Transverse colon (tissue), 4 donors: ENCODE measurements around the gene OTOGL. TPM values are rescaled to one million over a fixed set of nuclear protein-coding genes. Genes with fewer than 3 reads are reported as not detected.
A peak's percentile ranks its signal among the peaks of the same experiment; 100 is the strongest.

Source experiments
- DNase-seq: peaks from one replicate; pipeline ENCODE4 v3.0.0-alpha.2; 2019
- H3K27ac ChIP-seq, 4 donors: fragments of 200-600 bp; sonication (generic); 2 replicates each; pipeline ENCODE4 v1.5.1; 2016 to 2018; ENCODE audit warnings: inconsistent platforms in 4 of 4
- H3K27me3 ChIP-seq: fragments of 200-600 bp; sonication (generic); 2 replicates; pipeline ENCODE4 v1.5.1; 2017; ENCODE audit warnings: inconsistent platforms
- H3K36me3 ChIP-seq, 4 donors: fragments of 200-600 bp; sonication (generic); 2 replicates each; pipeline ENCODE4 v1.5.1; 2017 to 2019; ENCODE audit warnings: inconsistent platforms in 4 of 4
- H3K4me1 ChIP-seq, 4 donors: fragments of 200-600 bp; sonication (generic); 2 replicates each; pipeline ENCODE4 v1.5.1; 2017 to 2020; ENCODE audit warnings: inconsistent platforms in 4 of 4
- H3K4me3 ChIP-seq, 4 donors: fragments of 200-600 bp; sonication (generic); 1 replicate in 1 of 4; 2 replicates in 3 of 4; pipeline versions ENCODE4 v1.5.1 to v1.6.1; 2017 to 2019; ENCODE audit warnings: inconsistent platforms in 4 of 4
- H3K9me3 ChIP-seq, 2 donors: fragments of 200-600 bp; sonication (generic); 2 replicates each; pipeline ENCODE4 v1.5.1; 2017 to 2019; ENCODE audit warnings: inconsistent platforms in 2 of 2
- EP300 ChIP-seq: sonication (generic); formaldehyde crosslinking; IDR thresholded peaks from one replicate; pipeline ENCODE4 v1.6.1; 2017; ENCODE audit warnings: antibody characterized with exemption, low read depth
- POLR2A ChIP-seq: fragments of 450-650 bp; IDR thresholded peaks from one replicate; pipeline ENCODE4 v1.6.1; 2016; ENCODE audit warnings: antibody characterized with exemption, mild to moderate bottlenecking, moderate library complexity
- POLR2AphosphoS5 ChIP-seq, 3 donors: sonication (generic); formaldehyde crosslinking; IDR thresholded peaks; one replicate each; pipeline ENCODE4 v1.6.1; 2016; ENCODE audit warnings: antibody characterized with exemption in 3 of 3
- WGBS, 2 donors: methylation state at CpG; one replicate each; pipeline ENCODE4 v1.1.5; 2018; ENCODE audit warnings: low coverage in 1 of 2; 5-methylcytosine and 5-hydroxymethylcytosine counted together
- in situ Hi-C, 4 donors: fragments of 200-750 bp; cut with MboI; loops; one replicate each; pipeline versions ENCODE4 v1.15.0 to v1.15.1; 2017; ENCODE audit warnings: low sequenced_read_pairs in 3 of 4, low pct_ligation_motif_present in 1 of 4, low pct_unique_long_range_greater_than_20kb in 1 of 4
- intact Hi-C: fragments of 100-400 bp; cut with DNase I; formaldehyde crosslinking; loops from one replicate; pipeline ENCODE4 v1.15.1; 2023; ENCODE audit warnings: low total_unique reads
- total RNA-seq, 4 donors: library from RNA; depleted of rRNA; stranded (reverse); fragments of >200 nt; gene quantifications; one replicate each; pipeline ENCODE4 v1.1.0, GENCODE V29; 2016
- TF ChIP-seq, protein P1 (sequence below), 5 experiments: fragments of 200-600 bp in 3 of 5; fragments of 450-650 bp in 2 of 5; sonication (generic) in 3 of 5; IDR thresholded peaks; 1 replicate in 2 of 5; 2 replicates in 3 of 5; pipeline ENCODE4 v1.5.1; 2016 to 2017; ENCODE audit warnings: antibody characterized with exemption in 5 of 5, inconsistent platforms in 3 of 5, mild to moderate bottlenecking in 2 of 5, moderate library complexity in 1 of 5

OTOGL gene
- total RNA-seq, 4 donors from 2014 or later = 0.32 to 0.60 (median 0.41) TPM; not detected in 1

DNA sequence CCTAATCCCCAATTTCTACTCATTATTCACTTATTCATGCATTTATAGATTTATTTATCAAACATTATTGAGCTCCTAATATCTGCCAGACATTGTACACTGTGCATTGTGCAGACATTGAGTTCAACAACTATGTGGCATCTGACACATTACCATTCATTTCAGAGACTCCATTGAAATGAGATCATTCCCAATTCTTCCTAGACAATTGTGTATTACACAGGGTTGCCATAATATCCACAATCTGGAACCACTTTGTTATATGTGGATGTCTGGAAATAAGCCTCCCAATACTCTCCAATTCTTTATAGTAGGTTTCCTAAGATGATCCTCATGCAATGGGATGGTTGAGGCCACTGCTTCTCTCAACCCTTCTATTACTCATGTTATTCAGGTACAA is 165.0 kb downstream of the OTOGL start:
- in situ Hi-C loops (loop anchor here in 2 of 4 donors (25.0 kb wide), 1 partner anchor 852 kb away; no protein-coding TSS in a partner anchor), intact Hi-C loops (loop anchor here (10.0 kb wide), 1 partner anchor 60 kb away; no protein-coding TSS in a partner anchor)
- H3K4me3 ChIP-seq = no peak overlapping the region
- DNase-seq = no peak
- H3K27me3 ChIP-seq = no peaks in the 10 kb centered on the region
- H3K36me3 ChIP-seq = no peaks in the 10 kb centered on the region
- no peak for TF ChIP-seq EP300
- TF ChIP-seq, protein P1, sequence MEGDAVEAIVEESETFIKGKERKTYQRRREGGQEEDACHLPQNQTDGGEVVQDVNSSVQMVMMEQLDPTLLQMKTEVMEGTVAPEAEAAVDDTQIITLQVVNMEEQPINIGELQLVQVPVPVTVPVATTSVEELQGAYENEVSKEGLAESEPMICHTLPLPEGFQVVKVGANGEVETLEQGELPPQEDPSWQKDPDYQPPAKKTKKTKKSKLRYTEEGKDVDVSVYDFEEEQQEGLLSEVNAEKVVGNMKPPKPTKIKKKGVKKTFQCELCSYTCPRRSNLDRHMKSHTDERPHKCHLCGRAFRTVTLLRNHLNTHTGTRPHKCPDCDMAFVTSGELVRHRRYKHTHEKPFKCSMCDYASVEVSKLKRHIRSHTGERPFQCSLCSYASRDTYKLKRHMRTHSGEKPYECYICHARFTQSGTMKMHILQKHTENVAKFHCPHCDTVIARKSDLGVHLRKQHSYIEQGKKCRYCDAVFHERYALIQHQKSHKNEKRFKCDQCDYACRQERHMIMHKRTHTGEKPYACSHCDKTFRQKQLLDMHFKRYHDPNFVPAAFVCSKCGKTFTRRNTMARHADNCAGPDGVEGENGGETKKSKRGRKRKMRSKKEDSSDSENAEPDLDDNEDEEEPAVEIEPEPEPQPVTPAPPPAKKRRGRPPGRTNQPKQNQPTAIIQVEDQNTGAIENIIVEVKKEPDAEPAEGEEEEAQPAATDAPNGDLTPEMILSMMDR (IDR thresholded peaks at IDR 0.05) = no peak
- no peak for TF ChIP-seq POLR2A
- TF ChIP-seq POLR2AphosphoS5 (IDR thresholded peaks at IDR 0.05) = no peak
- H3K4me1 ChIP-seq = no peaks in the 10 kb centered on the region
- no peak overlapping the region for H3K27ac ChIP-seq
- H3K9me3 ChIP-seq = no peaks in the 10 kb centered on the region

DNA sequence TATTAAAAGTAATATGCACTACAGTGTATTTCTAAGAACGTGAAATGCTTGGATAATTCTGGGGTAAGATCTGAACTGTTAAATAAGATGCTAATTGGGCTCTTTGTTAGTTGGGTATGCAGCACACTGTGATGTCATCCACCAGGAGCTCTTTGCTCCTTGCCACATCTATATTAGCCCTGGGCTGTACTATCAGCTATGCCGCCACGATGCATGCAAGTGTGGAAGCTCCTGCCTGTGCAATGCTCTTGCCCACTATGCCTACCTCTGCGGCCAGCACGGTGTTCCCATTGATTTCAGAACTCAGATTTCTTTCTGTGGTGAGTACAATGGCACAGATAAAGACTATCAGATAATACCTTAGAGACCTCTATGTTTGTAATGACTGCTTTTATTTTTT is 165.6 kb downstream of the OTOGL start:
- Histone ChIP-seq H3K4me1 (no peaks in the 10 kb centered on the region), H3K9me3 (no peaks in the 10 kb centered on the region), H3K27ac (no peak overlapping the region), H3K4me3 (no peak overlapping the region), H3K36me3 (no peaks in the 10 kb centered on the region), H3K27me3 (no peaks in the 10 kb centered on the region)
- DNase-seq = no peak
- in situ Hi-C loops (loop anchor here in 2 of 4 donors (25.0 kb wide), 1 partner anchor 853 kb away; no protein-coding TSS in a partner anchor), intact Hi-C loops (loop anchor here (10.0 kb wide), 1 partner anchor 60 kb away; no protein-coding TSS in a partner anchor)
- 86 to 93% methylated on average over 2 to 5 of the region's 5 CpGs for WGBS, 2 donors
- no peak for TF ChIP-seq EP300
- TF ChIP-seq, protein P1 (IDR thresholded peaks at IDR 0.05) = no peak
- no peak for TF ChIP-seq POLR2A
- TF ChIP-seq POLR2AphosphoS5 (IDR thresholded peaks at IDR 0.05) = no peak

DNA sequence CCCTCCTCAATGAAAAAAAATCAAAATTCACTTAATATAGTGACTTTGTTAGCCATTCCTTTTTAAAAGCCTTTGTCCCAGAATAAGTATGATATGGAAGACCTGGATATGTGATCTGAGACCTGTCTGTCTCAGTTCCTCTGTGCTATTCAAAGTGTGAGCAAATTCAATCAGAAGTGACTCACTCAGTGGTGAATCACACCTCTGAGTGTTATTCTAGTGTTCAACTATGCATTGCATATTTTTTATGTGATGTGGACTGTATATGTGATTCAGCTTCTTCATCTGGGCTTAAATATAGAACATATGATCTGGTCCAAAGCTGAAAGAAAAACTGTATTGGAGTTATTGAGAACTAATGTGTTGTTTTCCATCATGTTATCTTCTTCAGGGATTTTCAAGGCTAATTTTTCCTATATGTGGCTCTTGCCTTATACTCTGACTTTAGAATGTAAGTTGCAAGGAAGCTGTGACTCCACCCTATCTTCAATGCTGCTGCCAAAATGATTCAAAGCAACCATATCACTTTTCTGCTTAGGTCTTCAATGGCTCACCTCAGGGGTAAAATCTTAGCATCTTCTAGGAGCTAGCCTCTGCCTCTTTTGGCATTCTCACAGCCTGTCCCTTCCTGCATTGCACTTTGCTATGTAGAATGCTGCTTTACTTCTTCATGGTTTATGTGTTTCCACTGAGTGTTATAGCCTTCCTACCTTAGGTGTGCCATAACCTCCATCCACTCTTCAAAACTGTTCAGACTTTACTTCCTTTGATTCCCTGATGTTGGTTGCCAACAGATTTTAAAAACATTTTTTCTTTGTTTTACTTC is 169.8 kb downstream of the OTOGL start:
- TF ChIP-seq, protein P1 (IDR thresholded peaks at IDR 0.05) = no peak
- TF ChIP-seq EP300 (no peak), POLR2A (no peak), POLR2AphosphoS5 (IDR thresholded peaks at IDR 0.05) (no peak)
- H3K9me3 ChIP-seq = no peaks in the 10 kb centered on the region
- no peaks in the 10 kb centered on the region for H3K27me3 ChIP-seq
- H3K36me3 ChIP-seq = no peaks in the 10 kb centered on the region
- no peak for DNase-seq
- no peak overlapping the region for H3K4me3 ChIP-seq
- H3K27ac ChIP-seq = no peak overlapping the region
- intact Hi-C loops = loop anchor here (10.0 kb wide), 1 partner anchor 64 kb away; no protein-coding TSS in a partner anchor
- in situ Hi-C loops = loop anchor here in 2 of 4 donors (25.0 kb wide), 1 partner anchor 857 kb away; no protein-coding TSS in a partner anchor
- no peaks in the 10 kb centered on the region for H3K4me1 ChIP-seq

DNA sequence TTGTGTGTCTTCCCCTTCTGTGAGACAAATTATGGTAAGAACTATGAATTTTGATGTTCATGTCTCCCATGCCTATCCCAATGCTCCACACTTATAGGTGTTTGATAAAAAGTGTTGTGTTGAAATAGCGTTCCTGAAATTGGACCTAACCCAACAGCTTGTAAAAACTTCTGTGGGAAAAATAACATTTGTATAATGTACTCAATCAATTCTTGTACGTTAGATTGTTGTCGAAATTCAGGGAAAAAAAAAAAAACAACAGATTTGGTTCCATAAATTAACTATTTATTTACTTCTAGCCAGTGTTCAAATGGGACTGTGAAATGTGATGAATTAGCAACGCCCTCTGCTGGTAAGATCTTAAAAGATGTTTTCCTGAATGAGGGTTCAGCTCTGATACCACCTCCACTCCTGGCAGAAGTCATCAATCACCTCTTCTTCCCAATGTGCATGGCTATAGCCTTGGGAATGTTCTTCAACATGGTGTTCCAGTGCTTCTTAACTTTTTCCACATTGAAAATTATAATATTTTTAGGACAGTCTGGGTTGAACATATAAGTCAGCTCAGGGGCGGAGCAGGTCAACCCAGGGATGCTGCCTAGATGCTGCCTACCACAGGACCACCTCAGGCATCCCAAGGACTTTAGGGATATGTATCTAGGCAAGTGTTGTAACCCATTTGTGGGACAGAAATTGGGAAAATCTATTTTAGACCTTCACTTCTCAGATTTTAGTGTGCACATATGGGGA is 170.6 kb downstream of the OTOGL start:
- WGBS, 2 donors = 25 to 30% methylated on average over 4 to 5 of the region's 5 CpGs
- Histone ChIP-seq H3K27ac (no peak overlapping the region), H3K4me1 (no peaks in the 10 kb centered on the region), H3K27me3 (no peaks in the 10 kb centered on the region), H3K9me3 (no peaks in the 10 kb centered on the region), H3K4me3 (no peak overlapping the region), H3K36me3 (no peaks in the 10 kb centered on the region)
- intact Hi-C loops (loop anchor here (10.0 kb wide), 2 partner anchors 65 to 715 kb away; no protein-coding TSS in a partner anchor), in situ Hi-C loops (loop anchor here in 2 of 4 donors (25.0 kb wide), 1 partner anchor 858 kb away; no protein-coding TSS in a partner anchor)
- TF ChIP-seq POLR2A = no peak
- TF ChIP-seq, protein P1 (IDR thresholded peaks at IDR 0.05) = peak; percentile 45 to 63 (median 56)
- no peak for DNase-seq
